MM.1S (cell line): Measurements from ENCODE around the gene RPS6KA4.
"Not testable (repeated sequence)": the region's sequence is repeated elsewhere in the genome, so short reads cannot be mapped to it uniquely, and the experiment has no call there.

Source experiments
- DNase-seq: peaks from one replicate; pipeline ENCODE4 v3.0.0-alpha.2; 2015
- H2AFZ ChIP-seq: fragments of 300-600 bp; sonication (generic); 2 replicates; pipeline ENCODE4 v1.6.0; 2016; ENCODE audit warnings: antibody characterized with exemption, low read length
- H3F3A ChIP-seq: fragments of 300-600 bp; sonication (generic); 2 replicates; pipeline ENCODE4 v1.6.1; 2016; ENCODE audit warnings: mild to moderate bottlenecking, antibody characterized with exemption, low read length, moderate library complexity, mixed read lengths; ENCODE audit not compliant: insufficient read depth
- H3K27ac ChIP-seq: fragments of 300-600 bp; sonication (generic); 2 replicates; pipeline ENCODE4 v1.5.1; 2016; ENCODE audit warnings: mild to moderate bottlenecking, low read length
- H3K27me3 ChIP-seq: fragments of 300-600 bp; sonication (generic); replicated peaks from 2 replicates; pipeline ENCODE4 v1.6.0; 2016; ENCODE audit warnings: low read length; ENCODE audit not compliant: insufficient read depth
- H3K36me3 ChIP-seq: fragments of 300-600 bp; sonication (generic); replicated peaks from 2 replicates; pipeline ENCODE4 v1.6.1; 2016; ENCODE audit warnings: mild to moderate bottlenecking, low read length, mixed read lengths; ENCODE audit not compliant: insufficient read depth
- H3K4me1 ChIP-seq: fragments of 300-600 bp; sonication (generic); 2 replicates; pipeline ENCODE4 v1.6.1; 2016; ENCODE audit warnings: low read length, mixed read lengths
- H3K4me2 ChIP-seq: fragments of 300-600 bp; sonication (generic); 2 replicates; pipeline ENCODE4 v1.6.0; 2016; ENCODE audit warnings: low read depth, low read length
- H3K4me3 ChIP-seq: fragments of 300-600 bp; sonication (generic); 2 replicates; pipeline ENCODE4 v1.5.1; 2016; ENCODE audit warnings: low read length, mixed read lengths
- H3K79me2 ChIP-seq: fragments of 300-600 bp; sonication (generic); 2 replicates; pipeline ENCODE4 v1.6.1; 2016; ENCODE audit warnings: mixed run types, low read length, mixed read lengths
- H3K9ac ChIP-seq: fragments of 300-600 bp; sonication (generic); 2 replicates; pipeline ENCODE4 v1.6.1; 2016; ENCODE audit warnings: low read length, mixed read lengths
- H3K9me2 ChIP-seq: fragments of 300-600 bp; sonication (generic); replicated peaks from 2 replicates; pipeline ENCODE4 v1.6.1; 2016; ENCODE audit warnings: mild to moderate bottlenecking, low read length, mixed read lengths; ENCODE audit not compliant: insufficient read depth
- H3K9me3 ChIP-seq: fragments of 300-600 bp; sonication (generic); replicated peaks from 2 replicates; pipeline ENCODE4 v1.6.1; 2016; ENCODE audit warnings: mild to moderate bottlenecking, low read length, mixed read lengths; ENCODE audit not compliant: insufficient read depth
- H4K20me1 ChIP-seq: fragments of 300-600 bp; sonication (generic); 2 replicates; pipeline ENCODE4 v1.6.1; 2016; ENCODE audit warnings: mild to moderate bottlenecking, low read length, moderate library complexity, mixed read lengths; ENCODE audit not compliant: insufficient read depth
- EZH2 ChIP-seq: fragments of 300-600 bp; sonication (generic); optimal IDR thresholded peaks from 2 replicates; pipeline ENCODE3; 2017; ENCODE audit warnings: low read depth, mild to moderate bottlenecking, antibody characterized with exemption, low read length, mixed read lengths
- EZH2phosphoT487 ChIP-seq: fragments of 300-600 bp; sonication (generic); IDR thresholded peaks from 2 replicates; pipeline ENCODE4 v1.6.1; 2018; ENCODE audit warnings: antibody characterized with exemption, low read length
- TF ChIP-seq, protein P1 (sequence below): fragments of 300-600 bp; sonication (generic); IDR thresholded peaks from 2 replicates; pipeline ENCODE4 v1.5.1; 2016; ENCODE audit warnings: antibody characterized with exemption, low read length, mixed read lengths

Gene RPS6KA4

DNA sequence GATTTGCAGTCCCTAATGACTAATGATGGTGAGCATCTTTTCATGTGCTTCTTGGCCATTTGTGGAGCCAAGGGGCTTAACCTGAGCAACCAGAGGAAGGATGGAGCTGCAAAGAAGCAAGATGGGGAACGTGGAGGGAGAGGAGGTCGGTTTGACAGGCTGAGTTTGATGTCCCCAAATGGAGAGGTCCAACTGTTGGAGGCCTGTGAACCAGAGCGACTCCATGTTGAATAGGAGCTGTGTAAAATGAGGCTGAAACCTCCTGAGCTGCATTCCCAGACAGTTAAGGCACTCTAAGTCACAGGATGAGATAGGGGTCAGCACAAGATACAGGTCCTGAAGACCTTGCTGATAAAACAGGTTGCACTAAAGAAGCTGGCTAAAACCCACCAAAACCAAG is 54.5 kb downstream of the RPS6KA4 start:
- Histone ChIP-seq H2AFZ (no peak overlapping the region), H4K20me1 (no peaks in the 10 kb centered on the region), H3K4me3 (no peak overlapping the region), H3K9ac (no peak overlapping the region), H3K4me1 (no peaks in the 10 kb centered on the region), H3K79me2 (no peaks in the 10 kb centered on the region), H3F3A (no peaks in the 10 kb centered on the region), H3K9me2 (no peaks in the 10 kb centered on the region), H3K27ac (no peak overlapping the region), H3K9me3 (no peaks in the 10 kb centered on the region), H3K27me3 (peaks cover 51% of the 10 kb centered on the region), H3K4me2 (no peak overlapping the region), H3K36me3 (no peaks in the 10 kb centered on the region)
- no peak for TF ChIP-seq EZH2phosphoT487
- TF ChIP-seq EZH2: no peak
- TF ChIP-seq, protein P1, sequence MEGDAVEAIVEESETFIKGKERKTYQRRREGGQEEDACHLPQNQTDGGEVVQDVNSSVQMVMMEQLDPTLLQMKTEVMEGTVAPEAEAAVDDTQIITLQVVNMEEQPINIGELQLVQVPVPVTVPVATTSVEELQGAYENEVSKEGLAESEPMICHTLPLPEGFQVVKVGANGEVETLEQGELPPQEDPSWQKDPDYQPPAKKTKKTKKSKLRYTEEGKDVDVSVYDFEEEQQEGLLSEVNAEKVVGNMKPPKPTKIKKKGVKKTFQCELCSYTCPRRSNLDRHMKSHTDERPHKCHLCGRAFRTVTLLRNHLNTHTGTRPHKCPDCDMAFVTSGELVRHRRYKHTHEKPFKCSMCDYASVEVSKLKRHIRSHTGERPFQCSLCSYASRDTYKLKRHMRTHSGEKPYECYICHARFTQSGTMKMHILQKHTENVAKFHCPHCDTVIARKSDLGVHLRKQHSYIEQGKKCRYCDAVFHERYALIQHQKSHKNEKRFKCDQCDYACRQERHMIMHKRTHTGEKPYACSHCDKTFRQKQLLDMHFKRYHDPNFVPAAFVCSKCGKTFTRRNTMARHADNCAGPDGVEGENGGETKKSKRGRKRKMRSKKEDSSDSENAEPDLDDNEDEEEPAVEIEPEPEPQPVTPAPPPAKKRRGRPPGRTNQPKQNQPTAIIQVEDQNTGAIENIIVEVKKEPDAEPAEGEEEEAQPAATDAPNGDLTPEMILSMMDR: no peak
- DNase-seq: no peak

DNA sequence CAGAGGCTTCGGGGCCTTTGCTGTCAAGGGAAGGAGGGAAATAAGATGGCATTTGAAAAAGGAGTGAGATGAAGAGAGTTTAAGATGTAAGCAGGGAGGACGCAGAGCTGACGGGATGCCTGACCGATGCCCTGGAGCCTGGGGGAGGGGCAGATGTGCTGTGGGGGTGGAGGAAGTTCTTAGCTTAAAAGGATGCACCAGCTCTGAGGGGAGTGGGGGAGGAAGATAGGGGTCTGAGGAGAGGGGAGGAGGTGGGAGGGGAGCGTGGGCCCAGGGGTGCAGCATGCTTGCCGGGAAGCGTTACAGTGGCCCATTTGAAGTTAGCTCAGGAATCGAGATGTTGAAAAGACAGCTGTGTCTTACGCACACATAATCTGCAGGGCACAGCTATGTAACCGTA is 56.3 kb downstream of the RPS6KA4 start:
- Histone ChIP-seq H3K4me2 (no peak overlapping the region), H4K20me1 (no peaks in the 10 kb centered on the region), H3K27ac (no peak overlapping the region), H3K9me2 (no peaks in the 10 kb centered on the region), H3K4me3 (no peak overlapping the region), H2AFZ (no peak overlapping the region), H3K4me1 (no peaks in the 10 kb centered on the region), H3K79me2 (no peaks in the 10 kb centered on the region), H3K27me3 (peaks cover 56% of the 10 kb centered on the region), H3F3A (no peaks in the 10 kb centered on the region), H3K36me3 (no peaks in the 10 kb centered on the region), H3K9me3 (no peaks in the 10 kb centered on the region), H3K9ac (no peak overlapping the region)
- no peak for DNase-seq
- TF ChIP-seq EZH2phosphoT487: no peak
- TF ChIP-seq, protein P1: no peak
- TF ChIP-seq EZH2: no peak

DNA sequence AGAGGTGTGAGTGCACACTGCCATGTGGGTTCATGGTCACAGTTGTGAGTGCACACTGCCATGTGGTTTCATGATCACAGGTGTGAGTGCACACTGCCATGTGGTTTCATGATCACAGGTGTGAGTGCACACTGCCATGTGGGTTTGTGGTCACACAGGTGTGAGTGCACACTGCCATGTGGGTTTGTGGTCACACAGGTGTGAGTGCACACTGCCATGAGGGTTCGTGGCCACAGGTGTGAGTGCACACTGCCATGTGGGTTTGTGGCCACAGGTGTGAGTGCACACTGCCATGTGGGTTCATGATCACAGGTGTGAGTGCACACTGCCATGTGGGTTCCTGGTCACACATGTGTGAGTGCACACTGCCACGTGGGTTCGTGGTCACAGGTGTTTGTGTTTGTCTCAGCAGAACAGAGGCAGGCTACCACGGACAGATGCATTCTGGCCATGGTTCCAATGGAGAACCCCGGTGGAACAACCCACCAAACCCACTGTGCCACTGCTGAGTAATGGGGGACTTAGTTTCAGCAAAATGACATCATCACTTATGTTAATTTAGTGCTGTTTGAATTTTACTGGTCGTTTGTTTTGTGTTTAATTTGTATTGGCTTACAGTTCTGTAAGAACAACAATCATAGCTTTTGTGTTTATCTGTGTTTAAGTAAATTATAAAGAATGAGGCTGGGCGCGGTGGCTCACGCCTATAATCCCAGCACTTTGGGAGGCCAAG is 57.2 kb downstream of the RPS6KA4 start:
- no peak overlapping the region for H3K27ac ChIP-seq
- no peak overlapping the region for H3K4me3 ChIP-seq
- no peaks in the 10 kb centered on the region for H3K36me3 ChIP-seq
- no peak for DNase-seq
- no peaks in the 10 kb centered on the region for H3F3A ChIP-seq
- TF ChIP-seq EZH2 (no peak), EZH2phosphoT487 (no peak)
- TF ChIP-seq, protein P1: no peak
- peaks cover 56% of the 10 kb centered on the region for H3K27me3 ChIP-seq
- no peaks in the 10 kb centered on the region for H4K20me1 ChIP-seq
- H3K4me1 ChIP-seq: no peaks in the 10 kb centered on the region
- no peaks in the 10 kb centered on the region for H3K79me2 ChIP-seq
- no peaks in the 10 kb centered on the region for H3K9me2 ChIP-seq
- H3K9ac ChIP-seq: no peak overlapping the region
- no peaks in the 10 kb centered on the region for H3K9me3 ChIP-seq
- H3K4me2 ChIP-seq: no peak overlapping the region
- H2AFZ ChIP-seq: no peak overlapping the region

DNA sequence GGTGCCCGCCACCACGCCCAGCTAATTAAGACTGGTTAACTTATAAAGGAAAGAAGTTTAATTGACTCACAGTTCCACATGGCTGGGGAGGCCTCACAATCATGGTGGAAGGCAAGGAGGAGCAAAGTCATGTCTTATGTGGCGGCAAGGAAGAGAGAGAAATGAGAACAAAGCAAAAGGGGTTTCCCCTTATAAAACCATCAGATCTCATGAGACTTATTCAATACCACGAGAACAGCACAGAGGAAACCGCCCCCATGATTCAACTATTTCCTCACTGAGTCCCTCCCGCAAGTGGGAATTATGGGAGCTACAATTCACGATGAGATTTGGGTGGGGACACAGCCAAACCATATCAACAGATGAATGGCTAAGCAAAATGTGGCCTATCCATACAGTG is 59.3 kb downstream of the RPS6KA4 start:
- H3K4me2 ChIP-seq, H3K9me3 ChIP-seq, H3K36me3 ChIP-seq, H3K9ac ChIP-seq, H3K79me2 ChIP-seq, DNase-seq, H3K4me3 ChIP-seq, H3K9me2 ChIP-seq, H3F3A ChIP-seq, H3K27ac ChIP-seq, H4K20me1 ChIP-seq, H3K4me1 ChIP-seq, H2AFZ ChIP-seq: not testable (repeated sequence)
- peaks cover 60% of the 10 kb centered on the region for H3K27me3 ChIP-seq
